Activated CD4-positive, CD25-positive, alpha-beta regulatory T cell treated with anti-CD3 and anti-CD28 coated beads, Interleukin-2, amount 50 U/mL, for 24 hours (primary cell): Measurements from ENCODE around the gene SMIM33.
A peak's percentile ranks its signal among the peaks of the same experiment; 100 is the strongest.
"Not testable (repeated sequence)": the region's sequence is repeated elsewhere in the genome, so short reads cannot be mapped to it uniquely, and the experiment has no call there.

ENCODE experiments used
- ATAC-seq, 2 donors: fragments of 150-1000 bp; cut with Tn5 transposase; one replicate each; pipeline ENCODE4 v1.10.0; 2021; ENCODE audit warnings: mild to moderate bottlenecking in 1 of 2, moderate library complexity in 1 of 2

Gene SMIM33

DNA sequence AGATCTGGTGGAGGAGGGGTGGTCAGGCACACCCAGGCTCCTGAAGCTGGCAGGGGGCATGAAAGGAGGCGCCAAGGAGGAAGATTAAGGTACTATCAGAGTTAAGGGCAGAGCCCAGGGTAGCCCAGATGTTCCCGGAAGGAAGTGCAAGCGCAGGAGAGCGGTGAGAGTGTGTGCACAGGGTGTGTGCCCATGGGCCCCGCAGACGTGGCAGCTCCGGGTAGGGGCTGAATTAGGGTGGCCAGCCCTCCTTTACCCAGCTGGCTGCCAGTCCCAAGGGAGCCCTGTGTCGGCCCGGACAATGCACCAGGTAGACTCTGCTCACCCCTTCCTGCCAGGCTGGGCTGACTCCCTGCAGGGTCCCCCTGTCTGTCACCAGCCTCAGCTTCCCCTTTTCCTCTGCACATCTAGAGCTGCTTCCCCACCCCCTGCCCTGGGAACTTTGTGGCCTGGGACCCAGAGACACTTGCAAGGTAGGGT lies at the start of gene SMIM33:
SMIM33 (plus strand) TSS at position 184 of the 480 bp plus-strand sequence; CDS start at position 302, 118 bp downstream.
- peak; percentile 60 to 61 for ATAC-seq

DNA sequence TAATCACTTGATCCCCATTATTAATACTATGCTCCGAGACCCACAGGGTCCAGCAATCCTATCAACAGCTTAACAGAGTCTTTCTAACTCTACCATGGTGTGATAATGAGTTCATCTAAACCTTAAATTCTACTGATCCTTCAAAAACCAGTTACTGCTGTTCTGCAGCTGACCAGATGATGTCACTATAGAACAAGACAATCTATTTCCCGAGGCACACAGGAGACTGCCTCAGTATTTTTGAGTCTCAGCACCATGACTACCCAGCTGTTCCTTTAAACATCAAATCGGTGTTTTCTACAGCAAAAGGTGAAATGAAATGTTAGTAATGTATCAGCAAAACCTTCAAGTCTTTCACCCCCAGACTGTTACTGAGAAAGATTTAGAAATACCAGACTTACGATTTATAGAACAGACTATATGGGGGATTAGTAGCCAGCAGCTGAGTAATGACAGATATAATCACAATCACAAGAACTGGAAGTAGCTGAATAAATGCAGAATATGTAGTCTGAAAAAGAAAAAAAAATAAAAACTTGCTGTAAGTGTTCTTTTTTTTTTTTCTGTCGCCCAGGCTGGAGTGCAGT lies 48.4 kb upstream of the SMIM33 start:
- peak; percentile 84 to 87 for ATAC-seq

DNA sequence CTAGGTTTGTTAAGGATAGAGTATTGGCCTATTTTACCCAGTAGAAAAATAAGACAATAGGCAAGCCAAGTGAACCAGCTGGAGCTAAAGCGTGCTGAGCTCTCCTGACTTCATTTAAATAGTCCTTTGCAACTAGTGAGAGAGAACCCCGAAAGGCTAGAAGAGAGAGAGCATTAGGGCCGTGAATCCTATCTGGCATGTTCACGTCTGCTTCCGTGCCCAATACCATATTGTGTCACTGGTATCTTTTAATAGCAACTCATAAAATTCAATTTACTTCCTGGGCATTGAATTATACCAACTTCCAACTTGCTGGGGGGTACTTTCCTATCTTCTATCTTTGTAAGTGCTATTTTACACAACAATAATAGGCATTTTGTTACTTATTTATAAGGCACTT lies 45.3 kb upstream of the SMIM33 start:
- no peak for ATAC-seq

DNA sequence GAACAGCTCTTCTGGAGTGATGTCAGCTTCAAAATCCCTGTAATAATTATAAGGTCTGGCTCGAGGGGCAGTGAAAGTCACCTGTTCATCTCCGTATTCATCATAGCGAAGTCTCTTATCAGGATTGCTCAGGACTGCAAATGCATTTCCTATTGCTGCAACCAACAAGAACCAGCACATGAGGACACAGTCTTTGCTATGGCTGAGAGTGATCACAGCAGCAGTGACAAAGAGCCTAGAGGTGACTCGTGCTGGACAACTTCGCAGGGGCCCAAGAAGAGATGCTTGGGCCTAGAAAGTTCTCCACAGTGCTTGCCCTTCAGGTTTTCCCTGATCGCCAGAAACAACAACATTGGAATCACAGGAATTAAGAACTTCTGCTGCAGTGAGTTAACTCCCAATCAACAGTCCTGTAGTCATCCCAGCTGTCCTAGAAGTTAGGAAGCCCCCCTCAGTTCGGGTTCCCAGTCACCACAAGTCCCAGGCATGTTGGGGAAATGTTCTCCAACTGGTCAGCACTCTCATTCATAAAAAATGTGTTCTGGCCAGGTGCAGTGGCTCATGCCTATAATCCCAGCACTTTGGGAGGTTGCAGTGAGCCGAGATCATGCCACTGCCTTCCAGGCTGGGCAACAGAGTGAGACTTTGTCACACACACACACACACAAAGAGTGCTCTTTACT lies 44.5 kb upstream of the SMIM33 start:
- no peak for ATAC-seq

DNA sequence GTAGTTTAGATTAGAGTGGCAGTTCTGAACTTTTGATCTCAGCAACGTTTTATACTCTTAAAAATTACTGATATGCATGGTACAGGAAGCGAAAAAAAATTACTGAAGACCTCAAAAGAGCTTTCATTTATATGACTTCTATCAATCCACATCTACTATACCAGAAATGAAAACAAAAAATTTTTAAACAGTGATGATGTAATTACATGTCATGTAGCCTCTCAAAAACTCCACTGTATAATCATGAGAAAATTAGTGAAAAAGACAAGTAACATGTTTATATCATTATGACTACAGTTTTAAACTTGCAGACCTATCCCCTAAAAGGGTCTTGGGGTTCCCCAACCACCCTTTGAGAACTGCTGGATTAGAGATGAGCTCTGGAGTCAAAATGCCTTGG lies 40.8 kb upstream of the SMIM33 start:
- peak; percentile 79 to 86 for ATAC-seq

DNA sequence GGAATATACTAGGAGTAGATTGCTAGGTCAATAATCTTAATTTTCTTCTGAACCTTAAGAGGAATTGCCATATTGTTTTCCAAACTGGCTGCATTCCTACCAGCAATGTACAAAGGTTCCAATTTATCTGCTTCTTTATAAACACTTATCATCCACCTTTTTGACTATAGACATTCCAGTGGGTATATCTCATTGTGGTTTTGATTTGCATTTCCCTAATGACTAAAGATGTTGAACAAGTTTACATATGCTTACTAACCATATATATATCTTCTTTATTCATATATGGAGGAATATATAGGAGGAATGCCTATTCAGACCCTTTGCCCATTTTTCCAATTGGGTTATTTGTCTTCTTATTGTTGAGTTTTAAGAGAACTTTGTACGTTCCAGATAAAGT lies 39.1 kb upstream of the SMIM33 start:
- ATAC-seq, result no peak

DNA sequence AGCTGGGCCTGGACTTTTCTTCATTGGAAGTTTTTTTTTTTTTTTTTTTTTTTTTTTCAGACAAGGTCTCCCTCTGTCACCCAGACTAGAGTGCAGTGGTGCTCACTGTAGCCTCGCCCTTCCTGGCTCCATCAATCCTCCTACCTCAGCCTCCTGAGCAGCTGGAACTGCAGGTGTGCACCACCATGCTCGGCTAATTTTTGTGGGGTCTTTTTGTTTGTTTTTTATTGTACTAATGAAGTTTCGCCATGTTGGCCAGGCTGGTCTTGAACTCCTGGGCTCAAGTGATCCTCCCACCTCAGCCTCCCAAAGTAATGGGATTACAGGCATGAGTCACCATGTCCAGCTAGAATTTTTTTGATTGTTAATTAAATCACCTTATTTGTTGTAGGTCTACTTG lies 35.1 kb upstream of the SMIM33 start:
- no peak for ATAC-seq

DNA sequence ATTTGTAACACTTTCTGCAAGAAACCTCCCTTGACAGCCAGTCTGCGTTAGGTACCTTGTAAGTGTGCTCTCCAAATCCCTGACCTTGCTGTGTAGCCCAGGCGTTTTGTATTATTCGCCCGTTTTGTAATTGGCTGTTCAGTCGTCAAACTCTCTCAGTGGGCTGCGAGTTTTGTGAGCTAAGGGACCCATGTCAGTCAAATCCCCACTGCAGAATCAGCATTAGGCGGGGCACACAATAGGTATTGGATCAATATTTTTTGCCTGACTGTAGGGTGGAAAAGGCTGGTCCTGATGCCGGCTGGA lies 32.1 kb upstream of the SMIM33 start:
- ATAC-seq, result no peak

DNA sequence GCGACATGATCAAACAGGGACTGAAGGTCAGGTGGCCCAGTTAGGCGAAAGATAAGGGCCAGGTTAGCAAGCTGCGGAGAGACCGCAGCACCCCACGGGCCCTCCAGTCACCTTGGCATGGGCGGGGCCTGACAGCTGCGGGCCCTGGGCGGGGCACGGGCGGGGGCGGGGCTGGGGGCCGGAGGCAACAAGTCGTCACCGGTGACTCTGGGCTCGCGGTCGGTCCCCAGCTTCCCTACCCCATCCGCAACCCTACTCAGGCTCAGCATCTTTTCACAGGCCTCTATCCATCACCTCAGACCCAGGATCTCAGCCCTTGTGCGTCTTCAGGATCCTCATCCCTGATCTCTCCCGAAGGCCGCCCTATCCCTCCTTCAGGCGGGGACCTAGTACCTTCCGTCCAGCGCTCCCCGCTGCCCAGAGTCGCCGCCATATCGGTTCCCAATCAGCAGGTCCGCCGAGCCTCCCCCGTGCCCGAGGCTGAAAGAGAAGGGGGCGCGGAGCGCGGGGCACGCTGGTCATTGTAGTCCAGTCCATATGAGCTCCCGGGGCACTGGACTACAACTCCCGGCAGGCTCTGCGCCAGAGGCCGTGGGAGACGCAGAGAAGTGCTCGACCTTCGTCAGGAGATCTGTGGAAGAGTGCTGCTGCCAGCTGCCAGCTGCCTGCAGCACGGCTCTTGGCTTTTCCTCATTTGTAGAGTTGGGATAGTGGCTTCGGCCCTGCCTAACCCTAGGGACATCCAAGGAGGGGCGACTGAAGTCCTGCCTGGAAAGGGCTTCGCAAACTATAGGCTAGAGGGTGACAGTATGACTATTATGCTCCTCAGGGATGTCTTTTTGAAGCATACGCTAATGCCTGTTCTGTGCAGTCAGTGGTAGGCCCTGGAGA lies 31.5 kb upstream of the SMIM33 start, which contains the start of gene DNAJC18:
DNAJC18 (minus strand) TSS at position 513 of the 891 bp plus-strand sequence; CDS start at position 433, 80 bp downstream.
- ATAC-seq, result peak; percentile 78 to 80

DNA sequence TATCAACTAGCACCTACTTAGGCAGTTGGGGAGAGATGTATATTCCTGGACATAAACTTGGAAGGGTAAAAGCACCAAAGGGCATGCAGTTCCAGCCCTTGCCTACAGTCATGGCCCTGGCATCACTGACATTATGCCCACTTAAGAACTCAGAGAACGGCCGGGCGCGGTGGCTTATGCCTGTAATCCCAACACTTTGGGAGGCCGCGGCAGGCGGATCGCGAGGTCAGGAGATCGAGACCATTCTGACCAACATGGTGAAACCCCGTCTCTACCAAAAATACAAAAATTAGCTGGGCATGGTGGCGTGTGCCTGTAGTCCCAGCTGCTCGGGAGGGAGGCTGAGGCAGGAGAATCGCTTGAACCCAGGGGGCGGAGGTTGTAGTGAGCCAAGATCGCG lies 30.4 kb upstream of the SMIM33 start:
- not testable (repeated sequence) for ATAC-seq

DNA sequence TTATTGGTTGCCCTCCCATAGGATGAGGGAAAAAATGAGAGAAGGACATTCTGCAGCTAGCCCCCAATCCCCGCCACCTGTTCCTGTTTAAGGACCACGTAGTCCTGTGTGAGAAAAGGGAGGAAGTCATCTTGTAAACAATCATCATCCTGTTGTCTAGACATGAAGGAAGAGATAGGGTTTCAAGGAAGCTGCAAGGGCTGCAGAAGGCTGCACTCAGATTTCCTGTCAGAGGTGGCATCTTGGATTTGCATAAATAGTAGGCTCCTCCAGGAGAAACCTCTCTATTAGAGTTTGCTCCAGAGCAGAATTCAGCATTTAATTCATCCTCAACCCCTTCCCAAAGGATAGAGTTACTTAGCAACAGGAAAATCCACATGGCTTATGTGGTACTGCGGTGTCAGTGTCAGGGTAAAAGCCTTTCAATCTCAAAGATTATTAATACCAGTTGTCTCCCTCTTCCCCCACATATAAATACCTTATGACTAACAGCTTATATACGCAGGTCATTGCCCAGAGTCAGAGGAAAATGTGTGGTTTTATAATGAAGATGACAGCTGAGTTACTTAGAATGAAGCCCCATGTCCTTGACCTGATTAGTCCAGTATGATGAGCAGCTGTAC lies 26.9 kb upstream of the SMIM33 start:
- peak; percentile 49 to 50 for ATAC-seq

DNA sequence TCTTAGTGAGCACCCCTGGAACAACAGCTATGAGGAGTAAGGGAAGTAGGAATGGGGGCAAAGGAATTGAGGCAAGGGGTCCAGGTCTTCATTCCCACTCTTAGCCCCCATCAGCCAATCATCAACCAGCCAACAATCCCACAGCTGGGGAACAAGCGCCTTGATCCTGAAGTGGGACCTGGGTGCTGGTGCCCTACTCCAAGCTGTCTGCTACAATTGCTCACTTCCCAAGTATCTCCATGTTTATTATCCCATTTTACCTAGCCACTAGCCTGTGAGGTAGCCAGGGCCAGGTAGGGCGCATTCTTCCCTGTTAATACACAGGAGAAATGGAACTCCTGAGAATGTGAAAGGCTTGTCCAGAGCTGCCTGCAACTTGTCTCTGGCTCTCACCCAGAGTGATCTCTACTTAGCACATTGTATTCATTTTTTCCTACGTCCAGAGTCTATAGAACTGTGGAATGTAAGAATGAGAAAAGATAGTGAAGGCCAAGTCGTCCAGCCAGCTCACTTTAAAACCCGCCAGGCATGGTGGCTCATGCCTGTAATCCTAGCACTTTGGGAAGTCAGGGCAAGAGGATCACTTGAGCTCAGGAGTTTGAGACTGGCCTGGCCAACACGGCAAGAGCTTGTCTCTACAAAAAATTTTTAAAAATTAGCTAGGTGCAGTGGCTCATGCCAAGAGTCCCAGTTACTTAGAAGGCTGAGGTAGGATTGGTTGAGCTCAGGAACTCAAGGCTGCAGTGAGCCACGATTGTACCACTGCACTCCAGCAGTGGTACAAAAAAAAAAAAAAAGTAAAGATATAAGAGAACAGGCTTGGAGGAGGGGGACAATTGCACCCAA lies 25.3 kb upstream of the SMIM33 start:
- no peak for ATAC-seq

DNA sequence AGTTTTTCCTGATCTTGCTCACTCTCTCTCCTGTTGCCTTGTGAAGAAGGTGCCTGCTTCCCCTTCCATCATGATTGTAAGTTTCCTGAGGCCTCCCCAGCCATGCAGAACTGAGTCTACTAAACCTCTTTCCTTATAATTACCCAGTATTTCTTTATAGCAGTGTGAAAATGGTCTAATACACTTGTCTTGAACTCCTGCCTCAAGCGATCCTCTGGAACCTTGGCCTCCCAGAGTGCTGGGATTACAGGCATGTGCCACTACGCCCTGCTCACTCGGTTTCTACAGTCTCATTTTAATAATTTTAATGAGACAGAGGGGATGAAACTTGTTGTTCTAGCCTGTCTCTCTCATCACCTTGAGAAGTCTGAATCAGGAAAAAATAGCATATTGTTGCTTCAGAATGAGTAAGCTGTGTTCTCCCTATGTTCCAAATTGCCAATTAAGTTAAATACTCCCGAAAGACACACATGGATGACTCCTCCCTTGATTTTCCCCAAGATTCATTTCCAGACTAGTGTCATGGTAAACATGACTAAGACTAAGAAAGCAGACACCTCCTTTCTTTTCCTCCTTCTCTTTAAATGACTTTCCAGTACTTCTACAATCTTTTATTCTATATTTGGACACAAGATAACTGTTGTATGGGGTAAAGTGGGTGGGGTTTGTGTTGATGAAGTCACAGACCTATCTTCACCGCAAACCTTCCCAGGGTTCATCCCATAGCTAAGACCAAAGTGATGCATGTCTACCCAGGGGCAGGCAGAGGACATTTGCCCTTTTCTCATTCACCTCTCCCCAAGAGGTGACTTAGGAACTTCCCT lies 23.6 kb upstream of the SMIM33 start:
- ATAC-seq, result peak; percentile 69 to 71

DNA sequence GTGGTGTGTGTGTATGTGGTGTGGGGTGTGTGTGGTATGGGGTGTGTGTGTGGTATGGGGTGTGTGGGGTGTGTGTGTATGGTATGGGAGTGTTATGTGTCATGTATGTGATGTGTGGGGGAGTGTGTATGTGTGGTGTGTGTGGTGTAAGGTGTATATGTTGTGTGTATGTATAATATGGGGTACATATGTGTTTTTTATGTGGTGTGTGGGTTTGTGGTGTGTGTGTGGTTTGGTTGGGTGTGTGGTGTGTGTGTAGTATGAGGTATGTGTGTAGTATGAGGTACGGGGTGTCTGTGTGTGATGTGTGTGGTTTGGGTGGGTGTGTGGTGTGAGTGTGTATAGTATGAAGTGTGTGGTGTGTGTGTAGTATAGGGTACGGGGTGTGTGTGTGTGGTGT lies 19.6 kb upstream of the SMIM33 start:
- ATAC-seq, result no peak

DNA sequence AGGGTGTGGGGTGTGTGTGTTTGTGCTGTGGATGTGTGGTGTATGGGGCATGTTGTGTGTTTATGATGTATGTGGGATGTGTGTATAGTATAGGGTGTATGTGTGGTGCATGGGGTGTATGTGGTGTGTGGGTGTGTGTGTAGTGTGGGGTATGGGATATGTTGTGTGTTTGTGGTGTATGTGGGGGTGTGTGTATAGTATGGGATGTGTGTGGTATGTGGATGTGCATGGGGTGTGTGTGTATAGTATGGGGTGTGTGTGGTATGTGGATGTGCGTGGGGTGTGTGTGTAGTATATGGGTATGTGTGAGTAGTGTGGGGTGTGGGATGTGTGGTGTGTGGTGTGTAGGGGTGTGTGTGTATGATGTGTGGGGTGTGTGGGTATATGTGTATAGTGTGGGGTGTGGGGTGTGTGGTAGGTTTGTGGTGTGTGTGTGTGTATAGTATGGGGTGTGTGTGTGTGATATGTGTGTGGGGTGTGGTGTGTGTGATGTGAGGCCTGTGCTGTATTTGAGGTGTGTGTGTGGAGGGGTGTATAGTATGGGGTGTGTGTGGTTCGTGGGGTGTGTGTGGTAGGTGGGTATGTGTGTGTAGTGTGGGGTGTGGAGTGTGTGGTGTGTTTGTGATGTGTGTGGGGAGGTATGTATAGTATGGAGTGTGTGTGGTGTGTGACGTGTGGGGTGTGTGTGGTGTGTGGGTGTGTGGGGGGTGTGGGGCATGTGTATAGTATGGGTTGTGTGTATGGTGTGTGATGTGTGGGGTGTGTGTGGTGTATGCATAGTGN lies 18.7 kb upstream of the SMIM33 start:
- ATAC-seq, result no peak

DNA sequence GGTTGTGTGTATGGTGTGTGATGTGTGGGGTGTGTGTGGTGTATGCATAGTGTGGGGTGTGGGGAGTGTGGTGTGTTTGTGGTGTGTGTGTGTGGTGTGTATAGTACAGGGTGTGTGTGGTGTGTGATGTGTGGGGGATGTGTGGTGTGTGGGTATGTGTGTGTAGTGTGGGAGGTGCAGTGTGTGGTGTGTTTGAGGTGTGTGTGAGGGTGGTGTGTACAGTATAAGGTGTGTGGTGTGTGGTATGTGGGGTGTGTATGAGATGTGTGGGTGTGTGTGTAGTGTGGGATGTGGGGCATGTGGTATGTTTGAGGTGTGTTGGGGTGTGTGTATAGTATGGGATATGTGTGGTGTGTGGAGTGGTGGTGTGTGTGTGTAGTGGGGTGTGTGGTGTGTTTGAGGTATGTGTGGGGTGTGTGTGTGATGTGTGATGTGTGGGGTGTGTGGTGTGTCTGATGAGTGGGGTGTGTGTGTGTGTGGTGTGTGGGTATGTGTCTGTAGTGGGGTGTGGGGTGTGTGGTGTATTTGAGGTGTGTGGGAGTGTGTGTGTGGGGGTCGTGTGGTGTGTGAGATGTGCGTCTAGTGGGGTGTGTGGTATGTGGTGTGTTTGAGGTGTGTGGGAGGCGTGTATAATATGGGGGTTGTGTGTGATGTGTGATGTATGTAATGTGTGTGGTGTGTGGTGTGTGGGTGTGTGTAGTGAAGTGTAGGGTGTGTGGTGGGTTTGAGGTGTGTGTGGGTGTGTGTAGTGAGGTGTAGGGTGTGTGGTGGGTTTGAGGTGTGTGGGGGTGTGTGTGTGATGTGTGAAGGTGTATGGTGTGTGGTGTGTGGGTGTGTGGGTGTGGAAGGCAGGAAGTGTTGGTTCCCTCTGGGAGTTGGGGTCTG lies 16.9 kb upstream of the SMIM33 start:
- ATAC-seq, result no peak

DNA sequence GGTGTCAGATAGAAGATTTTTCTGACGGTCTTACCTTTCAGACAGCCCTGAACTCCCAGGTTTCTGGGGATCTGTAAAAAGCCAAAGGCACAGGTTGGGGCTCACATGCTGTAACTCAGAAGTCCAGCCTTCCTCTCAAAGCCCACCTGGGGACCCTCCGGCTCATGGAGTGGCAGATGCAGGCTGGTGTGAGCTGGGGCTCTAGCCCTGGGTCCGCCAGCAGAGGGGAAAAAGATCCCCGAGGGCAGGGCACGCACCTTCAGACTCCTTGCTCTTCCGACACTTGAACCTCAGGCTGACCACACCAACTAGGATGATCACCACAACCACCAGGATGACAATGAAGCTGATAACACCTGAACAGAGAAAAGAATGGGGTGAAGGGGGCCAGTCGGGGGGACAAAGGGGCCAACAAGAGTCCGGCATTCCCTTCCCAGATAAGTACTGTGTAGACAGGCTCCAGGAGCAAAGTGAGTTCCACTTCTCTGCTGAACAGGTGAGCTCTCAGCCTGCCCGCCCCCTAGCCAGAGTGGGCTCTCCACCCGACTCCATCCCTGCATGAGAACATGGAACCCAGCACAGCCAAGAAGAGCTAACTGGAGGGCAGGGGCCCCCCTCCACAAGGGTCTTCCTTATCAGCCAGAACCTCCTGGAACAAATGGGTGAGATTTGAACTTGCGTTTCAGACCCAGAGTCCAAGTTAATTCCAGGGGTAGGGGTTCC lies 16.1 kb upstream of the SMIM33 start:
- ATAC-seq, result no peak

DNA sequence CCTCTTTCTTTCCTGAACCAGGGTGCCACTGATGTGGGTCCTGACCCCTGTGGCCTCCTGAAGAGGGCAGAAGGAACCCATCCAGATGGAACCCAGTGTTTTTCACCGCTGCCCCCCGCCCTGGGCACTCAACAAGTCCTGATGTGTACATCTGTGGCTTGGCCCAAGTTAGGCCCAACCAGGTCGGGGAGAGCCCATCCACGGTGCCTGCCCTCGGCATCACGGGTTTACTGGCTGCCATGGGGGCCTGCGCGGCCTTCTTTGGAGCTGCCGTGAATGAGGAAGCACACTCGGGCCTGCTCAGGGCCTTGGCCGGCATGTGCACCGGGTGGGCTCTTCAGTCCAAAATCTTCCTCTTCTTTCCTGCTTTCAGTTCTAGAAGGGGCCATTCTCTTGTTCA lies 14.0 kb upstream of the SMIM33 start:
- ATAC-seq, result no peak

DNA sequence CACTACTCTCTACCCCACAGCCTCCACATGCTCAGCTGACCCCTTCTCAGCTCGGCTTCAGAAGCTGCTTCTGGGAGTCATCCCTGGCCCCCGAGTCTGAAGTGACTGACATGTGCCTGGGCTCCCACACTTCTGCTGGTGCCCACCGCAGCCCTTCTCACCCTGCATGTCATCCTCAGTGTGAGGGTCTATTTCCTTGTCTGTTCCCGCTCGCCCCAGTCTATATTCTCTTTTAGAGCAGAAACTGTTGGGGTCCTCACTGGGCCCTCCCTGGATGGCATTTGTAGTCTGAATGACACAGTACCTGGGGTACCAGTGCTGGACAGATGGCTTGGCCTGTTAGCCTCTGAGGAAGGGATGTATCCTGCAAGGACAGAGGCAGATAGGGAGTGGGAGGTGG lies 13.6 kb upstream of the SMIM33 start:
- no peak for ATAC-seq
